GM12872 (cell line): ENCODE data around the gene SH3PXD2A.

Source experiments
- CTCF ChIP-seq: IDR thresholded peaks from 3 replicates; pipeline ENCODE4 v1.5.1; 2011; ENCODE audit warnings: low read depth, mild to moderate bottlenecking, low read length, moderate library complexity; ENCODE audit not compliant: insufficient read depth

Gene SH3PXD2A

GRCh38 chr10:103724074-103724473, 131.3 kb downstream of the SH3PXD2A start:
- TF ChIP-seq CTCF, result no peak

GRCh38 chr10:103723557-103723956, 131.8 kb downstream of the SH3PXD2A start:
- TF ChIP-seq CTCF, result no peak

GRCh38 chr10:103722632-103723031, 132.7 kb downstream of the SH3PXD2A start:
- TF ChIP-seq CTCF, result no peak

- TF ChIP-seq CTCF, result no peak
These were observed 134.4 kb downstream of the SH3PXD2A start for GRCh38 chr10:103720964-103721335.

GRCh38 chr10:103720328-103720963, 134.9 kb downstream of the SH3PXD2A start:
- TF ChIP-seq CTCF, result no peak

- no peak for TF ChIP-seq CTCF
These were observed 136.3 kb downstream of the SH3PXD2A start for GRCh38 chr10:103719036-103719435.

GRCh38 chr10:103718247-103718620, 137.1 kb downstream of the SH3PXD2A start:
- TF ChIP-seq CTCF, result no peak
